Esophagus muscularis mucosa (tissue), 4 donors: ENCODE data around the gene ANKS1B. TPM values are rescaled to one million over a fixed set of nuclear protein-coding genes. Genes with fewer than 3 reads are reported as not detected.

Experiments
- DNase-seq: peaks from one replicate; pipeline ENCODE4 v3.0.0-alpha.2; 2017; ENCODE audit errors: extremely low spot score
- H3K27ac ChIP-seq, 4 donors: fragments of 200-600 bp; sonication (generic); replicated peaks in 1 of 4; 1 replicate in 3 of 4; 2 replicates in 1 of 4; pipeline ENCODE4 v1.5.1; 2016 to 2019; ENCODE audit warnings: mild to moderate bottlenecking in 1 of 4
- H3K27me3 ChIP-seq, 4 donors: fragments of 200-600 bp; sonication (generic); one replicate each; pipeline versions ENCODE4 v1.5.1 to v1.6.0; 2016 to 2019
- H3K36me3 ChIP-seq, 4 donors: fragments of 200-600 bp; sonication (generic); one replicate each; pipeline ENCODE4 v1.5.1; 2016 to 2019
- H3K4me1 ChIP-seq, 4 donors: fragments of 200-600 bp; sonication (generic); one replicate each; pipeline ENCODE4 v1.5.1; 2016 to 2019
- H3K4me3 ChIP-seq, 4 donors: fragments of 200-600 bp; sonication (generic); 1 replicate in 2 of 4; 2 replicates in 2 of 4; pipeline ENCODE4 v1.5.1; 2016 to 2019; ENCODE audit warnings: mild to moderate bottlenecking in 4 of 4, moderate library complexity in 1 of 4
- H3K9me3 ChIP-seq, 4 donors: fragments of 200-600 bp; sonication (generic); 1 replicate in 3 of 4; 2 replicates in 1 of 4; pipeline ENCODE4 v1.5.1; 2016 to 2019
- CTCF ChIP-seq, 3 experiments: fragments of 200-600 bp in 2 of 3; fragments of 450-650 bp in 1 of 3; sonication (generic) in 2 of 3; IDR thresholded peaks; one replicate each; pipeline ENCODE4 v1.5.1; 2017 to 2019; ENCODE audit warnings: antibody characterized with exemption in 3 of 3, mild to moderate bottlenecking in 2 of 3, moderate library complexity in 1 of 3
- EP300 ChIP-seq: sonication (generic); formaldehyde crosslinking; IDR thresholded peaks from one replicate; pipeline ENCODE4 v1.6.1; 2017; ENCODE audit warnings: antibody characterized with exemption
- POLR2A ChIP-seq: fragments of 450-650 bp; IDR thresholded peaks from one replicate; pipeline ENCODE4 v1.6.1; 2017; ENCODE audit warnings: antibody characterized with exemption, moderate library complexity, mild to moderate bottlenecking, low read depth
- POLR2AphosphoS5 ChIP-seq, 2 donors: sonication (generic); formaldehyde crosslinking; IDR thresholded peaks; one replicate each; pipeline ENCODE4 v1.6.1; 2017; ENCODE audit warnings: antibody characterized with exemption in 2 of 2
- WGBS: methylation state at CpG from one replicate; pipeline ENCODE4 v1.1.5; 2018; 5-methylcytosine and 5-hydroxymethylcytosine counted together
- intact Hi-C: fragments of 100-400 bp; cut with DNase I; formaldehyde crosslinking; loops from one replicate; pipeline ENCODE4 v1.15.1; 2023
- total RNA-seq, 4 donors: library from RNA; depleted of rRNA; stranded (reverse); fragments of >200 nt; gene quantifications; one replicate each; pipeline versions ENCODE4 v1.1.0 to v1.2.1, GENCODE V29; 2016

The ANKS1B gene
- total RNA-seq, 4 donors from 2014 or later, result 20.4 to 28.7 (median 21.6) TPM

GRCh38 chr12:99752740-99753139 lies 232.0 kb downstream of the ANKS1B start:
- Histone ChIP-seq H3K36me3 (no peaks in the 10 kb centered on the region), H3K4me3 (no peak overlapping the region), H3K27ac (no peak overlapping the region), H3K4me1 (no peaks in the 10 kb centered on the region), H3K27me3 (no peaks in the 10 kb centered on the region), H3K9me3 (peaks cover 0 to 9% (median 0%) of the 10 kb centered on the region in 4 donors)
- TF ChIP-seq CTCF (IDR thresholded peaks at IDR 0.05) (no peak), EP300 (no peak), POLR2AphosphoS5 (IDR thresholded peaks at IDR 0.05) (no peak), POLR2A (no peak)
- intact Hi-C loops, result no loop called here
- DNase-seq, result no peak

GRCh38 chr12:99746538-99746937 lies 238.2 kb downstream of the ANKS1B start:
- TF ChIP-seq CTCF (IDR thresholded peaks at IDR 0.05), result no peak
- TF ChIP-seq POLR2AphosphoS5 (IDR thresholded peaks at IDR 0.05), result no peak
- no peak for TF ChIP-seq EP300
- no peak for DNase-seq
- intact Hi-C loops, result no loop called here
- H3K27ac ChIP-seq, result no peak overlapping the region
- H3K27me3 ChIP-seq, result no peaks in the 10 kb centered on the region
- no peaks in the 10 kb centered on the region for H3K36me3 ChIP-seq
- peaks cover 0 to 12% (median 2%) of the 10 kb centered on the region in 4 donors for H3K4me1 ChIP-seq
- no peaks in the 10 kb centered on the region for H3K9me3 ChIP-seq
- no peak overlapping the region for H3K4me3 ChIP-seq

GRCh38 chr12:99745895-99746294 lies 238.8 kb downstream of the ANKS1B start:
- no peak for DNase-seq
- Histone ChIP-seq H3K4me1 (peaks cover 0 to 12% (median 2%) of the 10 kb centered on the region in 4 donors), H3K9me3 (no peaks in the 10 kb centered on the region), H3K27ac (no peak overlapping the region), H3K27me3 (no peaks in the 10 kb centered on the region), H3K36me3 (no peaks in the 10 kb centered on the region), H3K4me3 (no peak overlapping the region)
- intact Hi-C loops, result no loop called here
- 44% methylated on average over 2 of the region's 2 CpGs for WGBS
- TF ChIP-seq CTCF (IDR thresholded peaks at IDR 0.05), result no peak
- no peak for TF ChIP-seq POLR2AphosphoS5 (IDR thresholded peaks at IDR 0.05)
- no peak for TF ChIP-seq EP300
- no peak for TF ChIP-seq POLR2A

GRCh38 chr12:99745121-99745520 lies 239.6 kb downstream of the ANKS1B start:
- Histone ChIP-seq H3K27me3 (no peaks in the 10 kb centered on the region), H3K4me1 (peaks cover 0 to 12% (median 2%) of the 10 kb centered on the region in 4 donors), H3K36me3 (no peaks in the 10 kb centered on the region), H3K27ac (no peak overlapping the region), H3K9me3 (no peaks in the 10 kb centered on the region), H3K4me3 (no peak overlapping the region)
- DNase-seq, result no peak
- intact Hi-C loops, result no loop called here
- 100% methylated on average over 1 of the region's 1 CpG for WGBS
- TF ChIP-seq POLR2A (no peak), EP300 (no peak), POLR2AphosphoS5 (IDR thresholded peaks at IDR 0.05) (no peak), CTCF (IDR thresholded peaks at IDR 0.05) (no peak)

- Histone ChIP-seq H3K27ac (no peak overlapping the region), H3K9me3 (no peaks in the 10 kb centered on the region), H3K4me1 (no peaks in the 10 kb centered on the region), H3K4me3 (no peak overlapping the region), H3K36me3 (no peaks in the 10 kb centered on the region), H3K27me3 (no peaks in the 10 kb centered on the region)
- intact Hi-C loops, result no loop called here
- WGBS, result 84% methylated on average over 1 of the region's 1 CpG
- TF ChIP-seq CTCF (IDR thresholded peaks at IDR 0.05), result no peak
- no peak for TF ChIP-seq EP300
- no peak for TF ChIP-seq POLR2AphosphoS5 (IDR thresholded peaks at IDR 0.05)
- no peak for TF ChIP-seq POLR2A
- DNase-seq, result no peak
Observed at GRCh38 chr12:99736760-99737269, 247.9 kb downstream of the ANKS1B start.
